Measurements from ENCODE around the gene PTPN20. TPM values are rescaled to one million over a fixed set of nuclear protein-coding genes. Genes with fewer than 3 reads are reported as not detected.

PTPN20 gene
- total RNA-seq, 1 experiment from 2014 or later, result not detected

DNA sequence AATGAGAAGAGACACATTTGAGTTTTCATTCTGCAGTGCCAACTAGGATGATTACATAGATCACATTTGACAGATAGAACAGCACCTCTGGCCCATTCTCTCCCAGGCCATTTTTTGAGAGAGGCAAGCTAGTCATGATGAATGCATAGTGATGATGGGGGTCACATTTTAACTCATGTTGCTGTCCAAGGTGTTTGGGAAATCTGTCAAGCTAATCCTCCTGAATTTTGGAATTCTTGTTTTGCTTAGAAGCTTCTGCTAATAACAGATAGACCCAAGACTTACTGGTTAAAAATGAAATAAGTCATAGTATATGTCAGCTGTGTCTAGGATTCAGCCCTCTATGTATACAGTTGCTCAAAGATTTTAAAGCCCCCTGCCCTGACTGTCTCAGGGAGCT is 101.0 kb downstream of the PTPN20 start:
- no peak overlapping the region for H3K4me3 Mint-ChIP-seq
- H3K27me3 Mint-ChIP-seq (ENCODE audit: low read depth), result peaks cover 6% of the 10 kb centered on the region
- Histone ChIP-seq H3K23ac (ENCODE audit: insufficient read length, low read depth, low read length) (no peak overlapping the region), H4K5ac (ENCODE audit: insufficient read length, low read depth, low read length) (no peak overlapping the region), H2BK15ac (ENCODE audit: low read depth, low read length) (no peak overlapping the region), H3K27ac (ENCODE audit: insufficient read length, low read depth, low read length) (no peak overlapping the region), H4K20me1 (ENCODE audit: control insufficient read depth, insufficient read depth, insufficient read length) (no peaks in the 10 kb centered on the region), H3K4ac (ENCODE audit: low read depth, low read length) (no peak overlapping the region), H3K79me1 (ENCODE audit: insufficient read depth, low read depth, low read length, poor library complexity, severe bottlenecking) (no peaks in the 10 kb centered on the region), H4K8ac (replicated peaks; ENCODE audit: insufficient read length, low read depth, low read length) (no peak overlapping the region), H2BK120ac (ENCODE audit: low read depth, low read length, poor library complexity, severe bottlenecking) (no peak overlapping the region), H3K79me2 (ENCODE audit: insufficient read depth, low read length) (no peaks in the 10 kb centered on the region), H2BK12ac (ENCODE audit: insufficient read length, low read depth, low read length) (no peak overlapping the region), H4K91ac (ENCODE audit: insufficient read length, low read depth, low read length) (no peak overlapping the region), H3K4me1 (ENCODE audit: insufficient read depth, low read length) (no peaks in the 10 kb centered on the region), H3K9ac (ENCODE audit: extremely low read depth, insufficient read length, low read length) (no peak overlapping the region), H3K14ac (ENCODE audit: insufficient read depth, low read length) (no peak overlapping the region), H3K56ac (ENCODE audit: insufficient read length, low read depth, low read length) (no peak overlapping the region), H3K23me2 (ENCODE audit: insufficient read length, low read depth, low read length, poor library complexity, severe bottlenecking) (no peaks in the 10 kb centered on the region), H3K27me3 (ENCODE audit: insufficient read depth, low read length) (no peaks in the 10 kb centered on the region), H3K18ac (ENCODE audit: insufficient read length, low read depth, low read length) (no peak overlapping the region), H2AFZ (ENCODE audit: low read length) (no peak overlapping the region), H2BK5ac (ENCODE audit: insufficient read length, low read length) (no peak overlapping the region), H3K9me3 (ENCODE audit: control insufficient read depth, low read depth, low read length) (no peaks in the 10 kb centered on the region), H2BK20ac (ENCODE audit: low read depth, low read length, poor library complexity, severe bottlenecking) (no peak overlapping the region), H3K4me2 (ENCODE audit: insufficient read depth, insufficient read length, low read length) (no peak overlapping the region), H2AK5ac (ENCODE audit: insufficient read length, low read length) (no peak overlapping the region), H3T11ph (ENCODE audit: low read length) (no peak overlapping the region)
- TF ChIP-seq, protein P1, sequence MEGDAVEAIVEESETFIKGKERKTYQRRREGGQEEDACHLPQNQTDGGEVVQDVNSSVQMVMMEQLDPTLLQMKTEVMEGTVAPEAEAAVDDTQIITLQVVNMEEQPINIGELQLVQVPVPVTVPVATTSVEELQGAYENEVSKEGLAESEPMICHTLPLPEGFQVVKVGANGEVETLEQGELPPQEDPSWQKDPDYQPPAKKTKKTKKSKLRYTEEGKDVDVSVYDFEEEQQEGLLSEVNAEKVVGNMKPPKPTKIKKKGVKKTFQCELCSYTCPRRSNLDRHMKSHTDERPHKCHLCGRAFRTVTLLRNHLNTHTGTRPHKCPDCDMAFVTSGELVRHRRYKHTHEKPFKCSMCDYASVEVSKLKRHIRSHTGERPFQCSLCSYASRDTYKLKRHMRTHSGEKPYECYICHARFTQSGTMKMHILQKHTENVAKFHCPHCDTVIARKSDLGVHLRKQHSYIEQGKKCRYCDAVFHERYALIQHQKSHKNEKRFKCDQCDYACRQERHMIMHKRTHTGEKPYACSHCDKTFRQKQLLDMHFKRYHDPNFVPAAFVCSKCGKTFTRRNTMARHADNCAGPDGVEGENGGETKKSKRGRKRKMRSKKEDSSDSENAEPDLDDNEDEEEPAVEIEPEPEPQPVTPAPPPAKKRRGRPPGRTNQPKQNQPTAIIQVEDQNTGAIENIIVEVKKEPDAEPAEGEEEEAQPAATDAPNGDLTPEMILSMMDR (conservative IDR thresholded peaks at IDR 0.05), result no peak
- no peaks in the 10 kb centered on the region for H3K4me1 Mint-ChIP-seq
- no peak for DNase-seq
- H3K36me3 Mint-ChIP-seq (ENCODE audit: insufficient read depth in 1 of 3, low read depth in 3 of 3), result no peaks in the 10 kb centered on the region
- no peaks in the 10 kb centered on the region for H3K9me3 Mint-ChIP-seq
- no peak overlapping the region for H3K27ac Mint-ChIP-seq

All from H9 (cell line).